MCF 10A (cell line): ENCODE data around the gene GOLT1A. TPM values are rescaled to one million over a fixed set of nuclear protein-coding genes. Genes with fewer than 3 reads are reported as not detected.

Experiments used
- BruUV-seq: library from RNA; stranded (reverse); fragments of 400-500 nt; replicated peaks from 2 replicates; lab custom pipeline; 2021; lab: Mats Ljungman, UMichigan
- CTCF ChIA-PET: fragments of 300-600 bp; sonication (Branson Sonifier 250); formaldehyde crosslinking; extraction: SDS; loops from one replicate; lab custom pipeline; 2021; ENCODE audit warnings: antibody characterized with exemption, inconsistent platforms; lab: Yijun Ruan, JAX
- POLR2A ChIA-PET: fragments of 300-600, 350-650 bp; sonication (Branson Sonifier 250); formaldehyde crosslinking; extraction: SDS; loops from one replicate; lab custom pipeline; 2020; ENCODE audit warnings: antibody characterized with exemption, inconsistent platforms; lab: Yijun Ruan, JAX
- DNase-seq: peaks from one replicate; pipeline ENCODE4 v3.0.0-alpha.2; 2018; ENCODE audit not compliant: unreplicated experiment
- H3K27ac Mint-ChIP-seq: one replicate; pipeline ENCODE4 v1.8.0; 2022; ENCODE audit warnings: mild to moderate bottlenecking, low read depth, mixed read lengths; ENCODE audit not compliant: unreplicated experiment
- H3K27me3 Mint-ChIP-seq: one replicate; pipeline ENCODE4 v1.8.0; 2022; ENCODE audit warnings: mixed read lengths; ENCODE audit not compliant: insufficient read depth, unreplicated experiment
- H3K36me3 Mint-ChIP-seq: one replicate; pipeline ENCODE4 v1.8.0; 2022; ENCODE audit warnings: mild to moderate bottlenecking, moderate library complexity, mixed read lengths; ENCODE audit not compliant: insufficient read depth, unreplicated experiment
- H3K4me1 Mint-ChIP-seq: one replicate; pipeline ENCODE4 v1.8.0; 2022; ENCODE audit warnings: mixed read lengths; ENCODE audit not compliant: insufficient read depth, unreplicated experiment
- H3K4me3 Mint-ChIP-seq: one replicate; pipeline ENCODE4 v1.8.0; 2022; ENCODE audit warnings: mild to moderate bottlenecking, moderate library complexity, mixed read lengths; ENCODE audit not compliant: unreplicated experiment
- H3K9me3 Mint-ChIP-seq: one replicate; pipeline ENCODE4 v1.8.0; 2022; ENCODE audit warnings: mixed read lengths; ENCODE audit not compliant: unreplicated experiment
- CTCF ChIP-seq: fragments of 200-600 bp; IDR thresholded peaks from one replicate; pipeline ENCODE4 v1.8.0; 2022; ENCODE audit warnings: antibody characterized with exemption, mild to moderate bottlenecking; ENCODE audit not compliant: unreplicated experiment
- intact Hi-C: fragments of 100-400 bp; cut with micrococcal nuclease; formaldehyde crosslinking; loops from 2 replicates; pipeline ENCODE4 v1.14.1; 2022
- total RNA-seq: library from RNA; stranded (reverse); gene quantifications from 2 replicates; pipeline ENCODE4 v1.2.3, GENCODE V29; 2022

GOLT1A gene
- total RNA-seq, 1 experiment from 2014 or later, result 11.5 TPM

GRCh38 chr1:204216880-204217647 lies 3.3 kb upstream of the GOLT1A start:
- H3K36me3 Mint-ChIP-seq, result peaks cover 17% of the 10 kb centered on the region
- no peaks in the 10 kb centered on the region for H3K9me3 Mint-ChIP-seq
- CTCF ChIA-PET, result interaction anchor here (0.6 to 6.8 kb wide), 11 partner anchors 11 to 1011 kb away, joined by 3 to 110 read pairs (median 4); no protein-coding TSS in a partner anchor

GRCh38 chr1:204216236-204216635 lies 2.4 kb upstream of the GOLT1A start:
- no TSS peak for BruUV-seq
- intact Hi-C loops, result no loop called here
- POLR2A ChIA-PET, result interaction anchor here (0.8 to 1.4 kb wide), 5 partner anchors 9 to 354 kb away, joined by 3 to 6 read pairs (median 4); no protein-coding TSS in a partner anchor

More at GRCh38 chr1:204216880-204217647, 3.3 kb upstream of the GOLT1A start:
- POLR2A ChIA-PET, result interaction anchor here (1.0 to 1.4 kb wide), 4 partner anchors 10 to 182 kb away, joined by 3 to 6 read pairs (median 4); no protein-coding TSS in a partner anchor
- BruUV-seq, result no TSS peak
- H3K4me3 Mint-ChIP-seq, result no peak overlapping the region
- no peaks in the 10 kb centered on the region for H3K27me3 Mint-ChIP-seq
- H3K27ac Mint-ChIP-seq, result no peak overlapping the region
- intact Hi-C loops, result no loop called here
- no peak for DNase-seq
- H3K4me1 Mint-ChIP-seq, result peaks cover 6% of the 10 kb centered on the region
- TF ChIP-seq CTCF, result no peak

GRCh38 chr1:204212715-204213114 lies 1.1 kb downstream of the GOLT1A start:
- no peak for TF ChIP-seq CTCF
- no peak overlapping the region for H3K27ac Mint-ChIP-seq
- POLR2A ChIA-PET, result interaction anchor here (0.6 kb wide), 1 partner anchor 280 kb away, joined by 3 read pairs; no protein-coding TSS in a partner anchor
- intact Hi-C loops, result no loop called here
- BruUV-seq, result no TSS peak
- H3K4me3 Mint-ChIP-seq, result no peak overlapping the region
- H3K9me3 Mint-ChIP-seq, result no peaks in the 10 kb centered on the region
- H3K4me1 Mint-ChIP-seq, result peaks cover 6% of the 10 kb centered on the region
- H3K27me3 Mint-ChIP-seq, result no peaks in the 10 kb centered on the region
- no peaks in the 10 kb centered on the region for H3K36me3 Mint-ChIP-seq
- CTCF ChIA-PET, result interaction anchor here (0.7 to 2.3 kb wide), 2 partner anchors 59 to 152 kb away, joined by 5 to 6 read pairs; no protein-coding TSS in a partner anchor
- no peak for DNase-seq

More at GRCh38 chr1:204216236-204216635, 2.4 kb upstream of the GOLT1A start:
- Mint-ChIP-seq H3K27me3 (no peaks in the 10 kb centered on the region), H3K4me3 (no peak overlapping the region), H3K27ac (no peak overlapping the region), H3K9me3 (no peaks in the 10 kb centered on the region), H3K36me3 (peaks cover 10% of the 10 kb centered on the region), H3K4me1 (peaks cover 6% of the 10 kb centered on the region)
- peak; percentile 37 for DNase-seq
- peak; percentile 7 for TF ChIP-seq CTCF
- CTCF ChIA-PET, result interaction anchor here (0.6 to 6.8 kb wide), 11 partner anchors 10 to 355 kb away, joined by 3 to 110 read pairs (median 4); no protein-coding TSS in a partner anchor

GRCh38 chr1:204211046-204211445 lies 2.7 kb downstream of the GOLT1A start:
- Mint-ChIP-seq H3K27me3 (peaks cover 12% of the 10 kb centered on the region), H3K9me3 (no peaks in the 10 kb centered on the region), H3K4me1 (peaks cover 6% of the 10 kb centered on the region), H3K27ac (no peak overlapping the region), H3K36me3 (no peaks in the 10 kb centered on the region), H3K4me3 (no peak overlapping the region)
- intact Hi-C loops, result no loop called here
- POLR2A ChIA-PET, result interaction anchor here (0.8 to 1.5 kb wide), 2 partner anchors 10 to 187 kb away, joined by 4 to 5 read pairs; no protein-coding TSS in a partner anchor
- CTCF ChIA-PET, result interaction anchor here (0.7 to 3.5 kb wide), 9 partner anchors 13 to 350 kb away, joined by 3 to 45 read pairs (median 4); no protein-coding TSS in a partner anchor
- no peak for DNase-seq
- no peak for TF ChIP-seq CTCF
- no TSS peak for BruUV-seq
